ENCODE measurements around the gene SEMA3C.

SEMA3C gene

GRCh38 chr7:80729591-80730320 lies 189.1 kb downstream of the SEMA3C start:
- DNase-seq: no peak

- DNase-seq: no peak
These were observed 192.2 kb downstream of the SEMA3C start for GRCh38 chr7:80726666-80727065.

- DNase-seq: no peak
These were observed 193.7 kb downstream of the SEMA3C start for GRCh38 chr7:80725181-80725611.

- DNase-seq: no peak
These were observed 194.5 kb downstream of the SEMA3C start for GRCh38 chr7:80724249-80724871.

- DNase-seq: peak; percentile 81
These were observed 196.1 kb downstream of the SEMA3C start for GRCh38 chr7:80722616-80723195.

- DNase-seq: no peak
These were observed 196.8 kb downstream of the SEMA3C start for GRCh38 chr7:80721883-80722615.

- DNase-seq: no peak
These were observed 198.7 kb downstream of the SEMA3C start for GRCh38 chr7:80720146-80720545.

- peak; percentile 11 for DNase-seq
These were observed 199.6 kb downstream of the SEMA3C start for GRCh38 chr7:80719261-80719660.

- DNase-seq: peak; percentile 26
These were observed 207.3 kb downstream of the SEMA3C start for GRCh38 chr7:80711531-80711930.

GRCh38 chr7:80708123-80708522 lies 210.7 kb downstream of the SEMA3C start:
- no peak for DNase-seq

GRCh38 chr7:80707318-80707717 lies 211.5 kb downstream of the SEMA3C start:
- DNase-seq: no peak

GRCh38 chr7:80705130-80705781 lies 213.6 kb downstream of the SEMA3C start:
- DNase-seq: no peak

- DNase-seq: no peak
These were observed 215.6 kb downstream of the SEMA3C start for GRCh38 chr7:80703272-80703671.

- no peak for DNase-seq
These were observed 219.1 kb downstream of the SEMA3C start for GRCh38 chr7:80699721-80700256.

GRCh38 chr7:80699045-80699638 lies 219.7 kb downstream of the SEMA3C start:
- no peak for DNase-seq
